ENCODE measurements around the gene PTK6.

The PTK6 gene

GRCh38 chr20:63497946-63498935 is 38.9 kb downstream of the PTK6 start:
- no peak for TF ChIP-seq TSHZ2 (CRISPR knock-in tag; IDR thresholded peaks at IDR 0.05)
- TF ChIP-seq RARB (CRISPR knock-in tag; IDR thresholded peaks at IDR 0.05) = no peak
- TF ChIP-seq GLIS3 (CRISPR knock-in tag; IDR thresholded peaks at IDR 0.05) = no peak
- TF ChIP-seq ZNF565 (CRISPR knock-in tag; conservative IDR thresholded peaks at IDR 0.05; ENCODE audit: low read depth) = no peak
- TF ChIP-seq SNAI2 (CRISPR knock-in tag; IDR thresholded peaks at IDR 0.05) = no peak
- TF ChIP-seq POU6F1 (CRISPR knock-in tag; IDR thresholded peaks at IDR 0.05; ENCODE audit: borderline replicate concordance, low read depth) = no peak
- no peak for TF ChIP-seq PPARA (CRISPR knock-in tag; IDR thresholded peaks at IDR 0.05; ENCODE audit: borderline replicate concordance)
- no peak for TF ChIP-seq TCF4 (CRISPR knock-in tag; IDR thresholded peaks at IDR 0.05; ENCODE audit: borderline replicate concordance)
- TF ChIP-seq CSDC2 (CRISPR knock-in tag; IDR thresholded peaks at IDR 0.05) = no peak
- TF ChIP-seq CSRNP3 (CRISPR knock-in tag; IDR thresholded peaks at IDR 0.05) = no peak
- no peak for TF ChIP-seq TOX (CRISPR knock-in tag; IDR thresholded peaks at IDR 0.05; ENCODE audit: borderline replicate concordance)
- no peak for TF ChIP-seq ISL1 (CRISPR knock-in tag; IDR thresholded peaks at IDR 0.05)
- peak; percentile 52 for ATAC-seq

GRCh38 chr20:63497138-63497945 is 39.8 kb downstream of the PTK6 start:
- ATAC-seq = peak; percentile 11; the same call in 2 of the 3 replicates
- TF ChIP-seq TCF4 (CRISPR knock-in tag; IDR thresholded peaks at IDR 0.05; ENCODE audit: borderline replicate concordance) = no peak
- no peak for TF ChIP-seq CSRNP3 (CRISPR knock-in tag; IDR thresholded peaks at IDR 0.05)
- TF ChIP-seq CSDC2 (CRISPR knock-in tag; IDR thresholded peaks at IDR 0.05) = no peak
- no peak for TF ChIP-seq ESRRG (CRISPR knock-in tag; IDR thresholded peaks at IDR 0.05)
- TF ChIP-seq ZNF8 (CRISPR knock-in tag; IDR thresholded peaks at IDR 0.05) = no peak
- TF ChIP-seq PPARA (CRISPR knock-in tag; IDR thresholded peaks at IDR 0.05; ENCODE audit: borderline replicate concordance) = no peak
- no peak for TF ChIP-seq ARNTL (CRISPR knock-in tag; IDR thresholded peaks at IDR 0.05; ENCODE audit: borderline replicate concordance, low read depth)
- no peak for TF ChIP-seq GLIS3 (CRISPR knock-in tag; IDR thresholded peaks at IDR 0.05)
- TF ChIP-seq POU6F1 (CRISPR knock-in tag; IDR thresholded peaks at IDR 0.05; ENCODE audit: borderline replicate concordance, low read depth) = no peak
- TF ChIP-seq OSR1 (CRISPR knock-in tag; IDR thresholded peaks at IDR 0.05) = no peak
- no peak for TF ChIP-seq ZFP30 (CRISPR knock-in tag; IDR thresholded peaks at IDR 0.05)
